OCI-LY7 (cell line): Measurements from ENCODE around the gene M1AP. TPM values are rescaled to one million over a fixed set of nuclear protein-coding genes. Genes with fewer than 3 reads are reported as not detected.

Source experiments
- BruUV-seq: library from RNA; stranded (reverse); fragments of 400-500 nt; replicated peaks from 2 replicates; lab custom pipeline; 2021; lab: Mats Ljungman, UMichigan
- CTCF ChIA-PET: fragments of 300-600 bp; sonication (Branson Sonifier 250); formaldehyde crosslinking; loops from one replicate; lab custom pipeline; 2022; ENCODE audit warnings: antibody characterized with exemption; ENCODE audit not compliant: unreplicated experiment; lab: Charles Lee
- POLR2A ChIA-PET: fragments of 300-600 bp; sonication (Branson Sonifier 250); formaldehyde crosslinking; loops from one replicate; lab custom pipeline; 2022; ENCODE audit warnings: antibody characterized with exemption; lab: Charles Lee
- DNase-seq: peaks from one replicate; pipeline ENCODE4 v3.0.0-alpha.2; 2015; ENCODE audit warnings: low spot score
- H2AFZ ChIP-seq: fragments of 200-600 bp; sonication (generic), shearing (Covaris generic); 2 replicates; pipeline ENCODE4 v1.6.1; 2014; ENCODE audit warnings: mild to moderate bottlenecking, antibody characterized with exemption, low read length, moderate library complexity
- H3K27ac ChIP-seq: fragments of 200-600 bp; sonication (generic); 2 replicates; pipeline ENCODE4 v1.5.1; 2014; ENCODE audit warnings: mixed run types, low read depth, mild to moderate bottlenecking, moderate library complexity, low read length, inconsistent platforms; ENCODE audit not compliant: poor library complexity, severe bottlenecking
- H3K36me3 ChIP-seq: fragments of 200-600 bp; sonication (generic); 2 replicates; pipeline ENCODE4 v1.6.1; 2014; ENCODE audit warnings: mild to moderate bottlenecking, antibody characterized with exemption, low read length, moderate library complexity, mixed read lengths; ENCODE audit not compliant: insufficient read depth
- H3K4me1 ChIP-seq: fragments of 200-600 bp; sonication (generic); 2 replicates; pipeline ENCODE4 v1.5.1; 2014; ENCODE audit warnings: mild to moderate bottlenecking, low read length; ENCODE audit not compliant: insufficient read depth, poor library complexity, severe bottlenecking
- H3K4me2 ChIP-seq: fragments of 200-600 bp; sonication (generic); 2 replicates; pipeline ENCODE4 v1.6.1; 2014; ENCODE audit warnings: mild to moderate bottlenecking, low read length
- H3K4me3 ChIP-seq: fragments of 200-600 bp; sonication (generic); 2 replicates; pipeline ENCODE4 v1.5.1; 2014; ENCODE audit warnings: mild to moderate bottlenecking, low read depth, low read length; ENCODE audit not compliant: poor library complexity, severe bottlenecking
- H3K79me2 ChIP-seq: fragments of 200-600 bp; sonication (generic); 2 replicates; pipeline ENCODE4 v1.6.1; 2016; ENCODE audit warnings: low read depth, mild to moderate bottlenecking, low read length, moderate library complexity, mixed read lengths; ENCODE audit not compliant: insufficient read depth
- H3K9me2 ChIP-seq: fragments of 200-600 bp; sonication (generic); 2 replicates; pipeline ENCODE4 v1.6.1; 2016; ENCODE audit warnings: mild to moderate bottlenecking, low read length, mixed read lengths; ENCODE audit not compliant: insufficient read depth
- H3K9me3 ChIP-seq: fragments of 200-600 bp; sonication (generic); 2 replicates; pipeline ENCODE4 v1.6.1; 2014; ENCODE audit warnings: mild to moderate bottlenecking, mixed run types, low read length, mixed read lengths
- H4K20me1 ChIP-seq: fragments of 200-600 bp; sonication (generic); 2 replicates; pipeline ENCODE4 v1.6.1; 2014; ENCODE audit warnings: mild to moderate bottlenecking, antibody characterized with exemption, low read length, moderate library complexity, mixed read lengths; ENCODE audit not compliant: insufficient read depth
- EZH2phosphoT487 ChIP-seq: fragments of 200-600 bp; sonication (generic); IDR thresholded peaks from 2 replicates; pipeline ENCODE4 v1.6.1; 2018; ENCODE audit warnings: low read depth, borderline replicate concordance, mild to moderate bottlenecking, mixed run types, antibody characterized with exemption, low read length, moderate library complexity, mixed read lengths
- intact Hi-C: fragments of 100-400 bp; cut with micrococcal nuclease; formaldehyde crosslinking; loops from one replicate; pipeline ENCODE4 v1.10.0; 2022; ENCODE audit not compliant: unreplicated experiment
- total RNA-seq, 2 experiments: library from RNA; depleted of rRNA in 1 of 2; stranded (reverse); fragments of >200 nt in 1 of 2; shearing (Covaris generic) in 1 of 2; gene quantifications; 2 replicates each; pipeline ENCODE4 v1.2.3, GENCODE V29; 2014 to 2022
- TF ChIP-seq, protein P1 (sequence below): fragments of 200-600 bp; sonication (generic); conservative IDR thresholded peaks from 2 replicates; pipeline ENCODE4 v1.5.1; 2014; ENCODE audit warnings: mild to moderate bottlenecking, antibody characterized with exemption, low read length, moderate library complexity, mixed read lengths

Gene M1AP
- total RNA-seq, 2 experiments from 2014 or later, result not detected

DNA sequence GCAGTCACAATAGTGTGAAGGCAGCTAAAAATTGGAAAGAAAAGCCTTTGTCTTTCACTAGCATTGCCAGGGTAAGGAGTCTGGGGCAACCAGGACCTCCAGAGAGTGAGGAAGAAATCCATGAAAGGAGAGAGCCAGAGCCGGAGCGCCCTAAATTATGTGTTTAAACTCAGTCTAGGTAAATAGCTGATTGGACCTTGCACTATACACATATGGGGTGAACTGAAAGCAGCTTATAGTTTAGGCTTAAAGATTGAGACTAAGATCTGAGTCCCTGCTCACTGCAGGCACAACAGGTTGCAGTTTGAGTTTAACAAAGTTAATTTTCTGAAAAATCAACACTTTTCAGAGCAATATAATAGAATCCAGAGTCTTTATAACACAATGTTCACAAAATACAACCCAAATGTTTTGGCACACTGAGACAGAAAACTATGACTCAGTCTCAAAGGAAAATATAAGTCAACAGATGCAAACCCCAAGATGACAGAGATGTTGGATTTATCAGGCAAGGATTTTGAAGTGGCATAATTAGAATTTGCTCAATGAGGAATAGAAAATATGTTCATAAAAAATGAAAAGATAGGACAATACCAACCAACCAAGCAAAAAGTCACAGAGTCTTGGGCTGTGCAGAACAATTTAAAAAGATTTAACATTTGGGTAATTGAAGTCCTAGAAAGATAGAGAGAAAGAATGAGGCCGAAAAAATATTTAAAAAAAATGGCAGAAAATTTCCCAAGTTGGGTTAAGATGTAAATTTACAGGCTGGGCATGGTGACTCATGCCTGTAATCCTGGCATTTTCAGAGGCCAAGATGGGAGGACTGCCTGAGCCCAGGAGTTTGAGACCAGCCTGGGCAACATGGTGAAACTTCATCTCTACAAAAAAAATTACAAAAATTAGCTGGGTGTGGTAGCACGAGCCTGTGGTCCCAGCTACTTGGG is 54.0 kb downstream of the M1AP start:
- no peak for TF ChIP-seq EZH2phosphoT487
- TF ChIP-seq, protein P1, sequence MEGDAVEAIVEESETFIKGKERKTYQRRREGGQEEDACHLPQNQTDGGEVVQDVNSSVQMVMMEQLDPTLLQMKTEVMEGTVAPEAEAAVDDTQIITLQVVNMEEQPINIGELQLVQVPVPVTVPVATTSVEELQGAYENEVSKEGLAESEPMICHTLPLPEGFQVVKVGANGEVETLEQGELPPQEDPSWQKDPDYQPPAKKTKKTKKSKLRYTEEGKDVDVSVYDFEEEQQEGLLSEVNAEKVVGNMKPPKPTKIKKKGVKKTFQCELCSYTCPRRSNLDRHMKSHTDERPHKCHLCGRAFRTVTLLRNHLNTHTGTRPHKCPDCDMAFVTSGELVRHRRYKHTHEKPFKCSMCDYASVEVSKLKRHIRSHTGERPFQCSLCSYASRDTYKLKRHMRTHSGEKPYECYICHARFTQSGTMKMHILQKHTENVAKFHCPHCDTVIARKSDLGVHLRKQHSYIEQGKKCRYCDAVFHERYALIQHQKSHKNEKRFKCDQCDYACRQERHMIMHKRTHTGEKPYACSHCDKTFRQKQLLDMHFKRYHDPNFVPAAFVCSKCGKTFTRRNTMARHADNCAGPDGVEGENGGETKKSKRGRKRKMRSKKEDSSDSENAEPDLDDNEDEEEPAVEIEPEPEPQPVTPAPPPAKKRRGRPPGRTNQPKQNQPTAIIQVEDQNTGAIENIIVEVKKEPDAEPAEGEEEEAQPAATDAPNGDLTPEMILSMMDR, result no peak
- ChIA-PET CTCF (no interaction called here), POLR2A (interaction anchor here (1.4 kb wide), 1 partner anchor 9 kb away, joined by 4 read pairs; no protein-coding TSS in a partner anchor)
- Histone ChIP-seq H3K36me3 (no peaks in the 10 kb centered on the region), H3K9me3 (no peaks in the 10 kb centered on the region), H3K4me3 (no peak overlapping the region), H4K20me1 (no peaks in the 10 kb centered on the region), H3K4me2 (no peak overlapping the region), H2AFZ (no peak overlapping the region), H3K9me2 (no peaks in the 10 kb centered on the region), H3K4me1 (no peaks in the 10 kb centered on the region), H3K79me2 (no peaks in the 10 kb centered on the region), H3K27ac (no peak overlapping the region)
- no peak for DNase-seq
- no TSS peak for BruUV-seq
- intact Hi-C loops, result no loop called here

GRCh38 chr2:74588664-74589063 is 59.5 kb downstream of the M1AP start:
- no peak overlapping the region for H3K4me3 ChIP-seq
- ChIA-PET POLR2A (interaction anchor here (0.6 to 2.0 kb wide), 7 partner anchors 10 to 131 kb away, joined by 3 to 14 read pairs (median 3); partner anchors contain the start of gene WBP1), CTCF (interaction anchor here (0.5 to 1.5 kb wide), 4 partner anchors 11 to 1432 kb away, joined by 3 to 4 read pairs (median 4); no protein-coding TSS in a partner anchor)
- H2AFZ ChIP-seq, result no peak overlapping the region
- intact Hi-C loops, result loop anchor here (5.0 kb wide), 2 partner anchors 41 to 341 kb away; no protein-coding TSS in a partner anchor
- no peaks in the 10 kb centered on the region for H3K9me2 ChIP-seq
- H4K20me1 ChIP-seq, result no peaks in the 10 kb centered on the region
- BruUV-seq, result no TSS peak
- DNase-seq, result no peak
- no peaks in the 10 kb centered on the region for H3K79me2 ChIP-seq
- H3K27ac ChIP-seq, result no peak overlapping the region
- H3K36me3 ChIP-seq, result no peaks in the 10 kb centered on the region
- H3K4me1 ChIP-seq, result peaks cover 6% of the 10 kb centered on the region
- TF ChIP-seq, protein P1, result no peak
- TF ChIP-seq EZH2phosphoT487, result no peak
- H3K9me3 ChIP-seq, result no peaks in the 10 kb centered on the region
- H3K4me2 ChIP-seq, result no peak overlapping the region
